Fibroblast of lung (primary cell): ENCODE results near the gene HPGDS.

Experiments
- EZH2 ChIP-seq: IDR thresholded peaks from 2 replicates; pipeline ENCODE4 v1.5.1; 2012; ENCODE audit warnings: low read length, control low read depth, mild to moderate bottlenecking; ENCODE audit errors: missing control alignments
- TF ChIP-seq, protein P1 (sequence below), 2 donors: IDR thresholded peaks in 1 of 2; conservative IDR thresholded peaks in 1 of 2; 1 replicate in 1 of 2; 2 replicates in 1 of 2; pipeline ENCODE4 v1.5.1; 2011 to 2012; ENCODE audit warnings: low read length in 2 of 2, control low read depth in 1 of 2, inconsistent platforms in 1 of 2, low read depth in 1 of 2, mild to moderate bottlenecking in 1 of 2

DNA sequence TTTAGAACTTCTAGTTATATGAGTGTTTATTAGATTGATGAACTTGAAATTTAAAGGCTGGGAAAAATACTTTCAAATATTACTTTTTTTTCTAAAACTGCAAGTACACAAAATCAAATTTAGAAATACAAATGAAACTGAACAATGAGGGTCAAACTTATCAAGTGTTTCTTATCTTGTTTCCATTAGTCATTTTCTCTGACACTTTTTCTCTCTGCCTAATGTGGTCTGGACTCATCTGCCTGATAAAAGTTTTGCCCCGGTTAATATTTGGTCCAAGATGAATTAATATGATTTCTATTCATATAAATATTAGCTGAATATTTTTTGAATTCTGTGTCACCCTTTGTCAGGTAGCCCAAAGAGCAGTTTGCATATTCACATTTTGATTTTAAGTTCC, 8.7 kb upstream of the HPGDS start:
- TF ChIP-seq, protein P1, sequence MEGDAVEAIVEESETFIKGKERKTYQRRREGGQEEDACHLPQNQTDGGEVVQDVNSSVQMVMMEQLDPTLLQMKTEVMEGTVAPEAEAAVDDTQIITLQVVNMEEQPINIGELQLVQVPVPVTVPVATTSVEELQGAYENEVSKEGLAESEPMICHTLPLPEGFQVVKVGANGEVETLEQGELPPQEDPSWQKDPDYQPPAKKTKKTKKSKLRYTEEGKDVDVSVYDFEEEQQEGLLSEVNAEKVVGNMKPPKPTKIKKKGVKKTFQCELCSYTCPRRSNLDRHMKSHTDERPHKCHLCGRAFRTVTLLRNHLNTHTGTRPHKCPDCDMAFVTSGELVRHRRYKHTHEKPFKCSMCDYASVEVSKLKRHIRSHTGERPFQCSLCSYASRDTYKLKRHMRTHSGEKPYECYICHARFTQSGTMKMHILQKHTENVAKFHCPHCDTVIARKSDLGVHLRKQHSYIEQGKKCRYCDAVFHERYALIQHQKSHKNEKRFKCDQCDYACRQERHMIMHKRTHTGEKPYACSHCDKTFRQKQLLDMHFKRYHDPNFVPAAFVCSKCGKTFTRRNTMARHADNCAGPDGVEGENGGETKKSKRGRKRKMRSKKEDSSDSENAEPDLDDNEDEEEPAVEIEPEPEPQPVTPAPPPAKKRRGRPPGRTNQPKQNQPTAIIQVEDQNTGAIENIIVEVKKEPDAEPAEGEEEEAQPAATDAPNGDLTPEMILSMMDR (conservative IDR thresholded peaks at IDR 0.05 in 1 of 2, IDR thresholded peaks at IDR 0.05 in 1 of 2; ENCODE audit: low read depth in 1 of 2, low read length in 2 of 2): no peak
- TF ChIP-seq EZH2: no peak
